Hematopoietic multipotent progenitor cell treated with erythropoietin and hydrocortisone succinate and interleukin-3 and kit ligand, for 17 days (in vitro differentiated cells): ENCODE results near the gene XPOT.
"Not testable (repeated sequence)": the region's sequence is repeated elsewhere in the genome, so short reads cannot be mapped to it uniquely, and the experiment has no call there.

Experiments used
- DNase-seq: peaks from one replicate; pipeline ENCODE4 v3.0.0-alpha.2; 2015; ENCODE audit warnings: low spot score

XPOT gene, protein sequence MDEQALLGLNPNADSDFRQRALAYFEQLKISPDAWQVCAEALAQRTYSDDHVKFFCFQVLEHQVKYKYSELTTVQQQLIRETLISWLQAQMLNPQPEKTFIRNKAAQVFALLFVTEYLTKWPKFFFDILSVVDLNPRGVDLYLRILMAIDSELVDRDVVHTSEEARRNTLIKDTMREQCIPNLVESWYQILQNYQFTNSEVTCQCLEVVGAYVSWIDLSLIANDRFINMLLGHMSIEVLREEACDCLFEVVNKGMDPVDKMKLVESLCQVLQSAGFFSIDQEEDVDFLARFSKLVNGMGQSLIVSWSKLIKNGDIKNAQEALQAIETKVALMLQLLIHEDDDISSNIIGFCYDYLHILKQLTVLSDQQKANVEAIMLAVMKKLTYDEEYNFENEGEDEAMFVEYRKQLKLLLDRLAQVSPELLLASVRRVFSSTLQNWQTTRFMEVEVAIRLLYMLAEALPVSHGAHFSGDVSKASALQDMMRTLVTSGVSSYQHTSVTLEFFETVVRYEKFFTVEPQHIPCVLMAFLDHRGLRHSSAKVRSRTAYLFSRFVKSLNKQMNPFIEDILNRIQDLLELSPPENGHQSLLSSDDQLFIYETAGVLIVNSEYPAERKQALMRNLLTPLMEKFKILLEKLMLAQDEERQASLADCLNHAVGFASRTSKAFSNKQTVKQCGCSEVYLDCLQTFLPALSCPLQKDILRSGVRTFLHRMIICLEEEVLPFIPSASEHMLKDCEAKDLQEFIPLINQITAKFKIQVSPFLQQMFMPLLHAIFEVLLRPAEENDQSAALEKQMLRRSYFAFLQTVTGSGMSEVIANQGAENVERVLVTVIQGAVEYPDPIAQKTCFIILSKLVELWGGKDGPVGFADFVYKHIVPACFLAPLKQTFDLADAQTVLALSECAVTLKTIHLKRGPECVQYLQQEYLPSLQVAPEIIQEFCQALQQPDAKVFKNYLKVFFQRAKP

DNA sequence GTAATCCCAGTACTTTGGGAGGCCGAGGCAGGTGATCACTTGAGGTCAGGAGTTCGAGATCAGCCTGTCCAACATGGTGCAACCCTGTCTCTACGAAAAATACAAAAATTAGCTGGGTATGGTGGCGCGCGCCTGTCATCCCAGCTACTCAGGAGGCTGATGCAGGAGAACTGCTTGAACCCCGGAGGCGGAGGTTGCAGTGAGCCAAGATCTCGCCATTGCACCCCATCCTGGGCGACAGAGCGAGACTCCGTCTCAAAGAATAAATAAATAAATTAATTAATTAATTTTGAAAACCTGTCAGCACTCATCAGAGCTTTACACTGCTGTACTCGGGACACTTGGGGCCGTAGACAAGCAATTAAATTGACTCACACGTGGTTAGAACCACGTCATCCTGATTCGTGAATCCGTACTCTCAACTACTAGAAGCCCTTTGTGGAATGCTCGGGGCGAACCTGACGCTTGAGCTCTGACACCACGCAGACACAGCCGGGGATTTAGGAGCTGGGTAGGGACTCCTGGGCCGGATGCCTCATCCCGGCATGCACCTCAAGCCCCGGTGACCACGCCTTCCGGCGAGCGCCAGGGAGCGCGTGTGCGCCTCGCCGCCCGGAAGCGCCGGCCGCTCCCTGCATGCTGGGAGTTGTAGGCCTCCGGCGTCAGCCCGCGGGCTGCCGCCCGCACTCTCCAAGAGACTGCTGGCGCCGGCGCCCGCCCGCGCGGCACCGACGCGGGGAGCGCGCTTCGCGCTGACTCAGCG lies at the start of gene XPOT:
Gene XPOT, plus strand, starts transcription at position 686 of the 763 bp plus-strand sequence. CDS start 5,644 bp downstream, outside the sequence.
- peak; percentile 94 for DNase-seq

DNA sequence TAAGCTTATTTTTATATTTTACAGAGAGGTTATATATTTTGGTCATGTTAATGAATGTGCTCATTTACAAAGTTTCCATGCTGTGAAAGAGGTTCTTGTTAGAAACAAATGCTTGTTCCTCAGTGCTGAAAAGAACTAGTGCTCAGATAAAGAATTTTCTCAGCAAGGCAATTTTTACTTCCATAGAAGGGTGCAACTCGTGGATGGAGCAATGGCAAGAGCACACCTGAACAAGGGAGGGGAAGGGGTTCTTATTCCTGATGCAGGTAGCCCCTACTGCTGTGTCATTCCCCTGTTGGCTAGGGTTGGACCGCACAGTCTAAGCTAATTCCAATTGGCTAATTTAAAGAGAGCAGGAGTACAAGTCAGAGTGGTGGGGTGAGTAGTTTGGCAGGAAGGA lies 48.0 kb upstream of the XPOT start:
- not testable (repeated sequence) for DNase-seq

DNA sequence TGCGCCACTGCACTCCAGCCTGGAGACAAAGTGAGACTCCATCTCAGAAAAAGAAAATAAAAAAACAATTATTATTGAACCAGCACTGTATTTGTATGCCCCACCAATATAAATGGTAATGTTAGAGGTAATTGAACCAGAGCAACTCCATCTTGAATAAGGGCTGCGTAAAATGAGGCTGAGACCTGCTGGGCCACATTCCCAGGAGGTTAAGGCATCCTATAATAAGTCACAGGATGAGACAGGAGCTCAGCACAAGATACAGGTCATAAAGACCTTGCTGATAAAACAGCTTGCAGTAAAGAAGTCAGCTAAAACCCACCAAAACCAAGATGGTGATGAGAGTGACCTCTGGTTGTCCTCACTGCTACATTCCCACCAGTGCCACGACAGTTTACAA lies 43.0 kb upstream of the XPOT start:
- not testable (repeated sequence) for DNase-seq

DNA sequence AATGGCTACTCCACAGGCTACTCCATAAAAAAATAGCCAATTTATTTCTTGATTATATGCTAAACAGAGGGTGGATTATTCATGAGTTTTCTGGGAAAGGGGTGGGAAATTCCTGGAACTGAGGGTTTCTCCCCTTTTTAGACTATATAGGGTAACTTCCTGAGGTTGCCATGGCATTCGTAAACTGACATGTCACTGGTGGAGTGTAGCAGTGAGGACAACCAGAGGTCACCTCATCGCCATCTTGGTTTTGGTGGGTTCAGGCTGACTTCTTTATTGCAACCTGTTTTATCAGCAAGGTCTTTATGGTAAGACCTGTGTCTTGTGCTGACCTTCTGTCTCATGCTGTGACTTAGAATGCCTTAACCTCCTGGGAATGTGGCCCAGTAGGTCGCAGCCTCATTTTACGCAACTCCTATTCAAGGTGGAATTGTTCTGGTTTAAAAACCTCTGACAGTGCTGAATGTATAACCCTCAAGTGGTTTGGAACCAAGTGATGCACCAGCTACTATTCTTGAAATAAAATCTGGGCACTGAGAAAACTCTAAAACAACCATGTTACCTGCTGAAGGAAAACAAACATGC lies 41.4 kb upstream of the XPOT start:
- no peak for DNase-seq

DNA sequence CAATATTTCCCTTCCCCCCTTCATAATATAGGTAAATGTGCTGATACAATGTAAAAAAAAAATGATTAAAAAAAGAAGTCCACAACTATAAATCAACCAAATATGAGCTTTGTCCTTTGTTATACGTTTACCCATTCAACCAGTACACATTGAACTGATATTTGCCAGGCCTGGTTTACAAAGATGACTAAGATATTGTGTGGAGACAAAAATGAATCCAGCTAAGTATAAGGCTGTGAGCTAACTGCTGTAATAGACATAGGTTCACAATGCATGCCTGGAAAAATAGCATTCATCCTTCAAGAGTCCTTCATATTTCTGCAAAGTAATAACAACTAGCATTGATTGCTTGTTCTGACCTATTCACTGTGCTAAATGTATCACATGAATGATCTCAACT lies 20.5 kb upstream of the XPOT start:
- DNase-seq, result no peak

DNA sequence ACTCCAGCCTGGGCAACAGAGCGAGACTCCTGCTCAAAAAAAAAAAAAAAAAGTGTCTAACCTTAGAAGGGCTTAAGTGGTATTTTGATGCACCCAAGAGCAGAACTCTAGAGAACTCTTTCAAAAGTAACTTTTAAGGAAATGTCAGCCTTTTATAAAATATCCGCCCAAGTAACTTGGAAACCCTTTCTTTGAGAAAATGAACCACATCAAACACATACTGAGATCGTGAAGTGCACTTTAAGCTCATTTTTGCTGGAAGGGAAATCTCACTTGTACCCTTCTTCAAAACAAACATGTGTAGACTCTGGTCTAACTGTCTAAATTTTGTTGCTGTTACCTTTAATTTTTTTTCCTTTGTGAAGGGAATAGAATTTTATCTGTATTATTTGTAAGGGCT lies 19.2 kb upstream of the XPOT start:
- DNase-seq, result no peak

DNA sequence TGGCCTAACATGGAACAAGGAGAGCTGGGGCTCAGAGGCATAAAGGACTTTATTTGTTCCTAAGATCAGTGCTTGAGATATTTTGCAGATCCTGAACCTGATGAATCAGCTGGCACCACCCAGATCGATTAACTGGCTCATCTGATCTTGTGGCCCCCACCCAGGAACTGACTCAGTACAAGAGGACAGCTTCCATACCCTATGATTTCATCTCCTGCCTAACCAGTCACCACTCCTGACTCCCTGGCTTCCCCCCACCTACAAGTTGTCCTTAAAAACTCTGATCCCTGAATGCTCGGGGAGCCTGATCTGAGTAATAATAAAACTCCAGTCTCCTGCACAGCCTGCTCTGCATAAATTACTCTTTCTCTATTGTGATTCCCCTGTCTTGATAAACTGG lies 18.7 kb upstream of the XPOT start:
- no peak for DNase-seq

DNA sequence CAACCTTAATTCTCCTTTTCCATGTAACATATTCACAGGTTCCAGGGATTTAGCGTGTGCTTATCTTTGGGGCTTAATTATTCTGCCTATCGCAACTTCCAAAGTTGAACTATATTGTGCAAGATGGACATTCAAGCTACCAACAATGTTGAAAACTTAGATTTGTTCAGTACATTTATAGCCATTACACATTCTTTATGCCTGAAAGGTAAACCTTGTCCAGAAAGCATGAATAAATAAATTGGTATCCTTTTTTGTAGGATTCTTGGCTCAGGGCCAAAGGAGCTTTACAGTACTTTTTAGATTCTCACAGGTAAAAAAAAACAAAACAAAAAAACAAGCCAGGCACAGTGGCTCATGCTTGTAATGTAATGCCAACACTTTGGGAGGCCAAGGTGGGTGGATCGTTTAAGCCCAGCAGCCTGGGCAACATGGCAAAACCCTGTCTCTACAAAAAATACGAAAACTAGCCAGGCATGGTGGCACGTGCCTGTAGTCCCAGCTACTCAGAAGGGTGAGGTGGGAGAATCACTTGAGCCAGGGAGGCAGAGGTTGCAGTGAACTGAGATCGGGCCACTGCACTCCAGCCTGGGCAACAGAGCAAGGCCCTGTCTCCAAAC lies 16.9 kb upstream of the XPOT start:
- no peak for DNase-seq

DNA sequence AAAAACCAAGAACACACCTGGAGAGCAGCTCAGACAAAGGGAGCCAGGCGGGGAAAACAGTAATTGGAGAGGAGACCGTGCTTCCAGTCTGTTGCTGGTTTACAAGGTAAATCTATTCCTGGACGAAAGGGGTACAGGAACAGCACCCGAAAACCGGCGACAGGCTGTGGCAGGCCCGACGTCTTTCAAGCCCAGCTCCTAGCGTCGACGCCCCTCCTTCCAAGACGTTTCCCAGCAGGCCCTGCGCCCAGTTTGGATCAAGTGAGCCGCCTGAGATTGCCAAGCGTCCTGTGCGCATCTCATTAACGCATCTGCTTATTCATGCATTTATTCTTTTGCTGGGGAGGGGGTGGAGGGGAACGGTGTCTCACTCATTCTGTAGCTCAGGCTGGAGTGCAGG lies 15.0 kb upstream of the XPOT start:
- DNase-seq, result no peak

DNA sequence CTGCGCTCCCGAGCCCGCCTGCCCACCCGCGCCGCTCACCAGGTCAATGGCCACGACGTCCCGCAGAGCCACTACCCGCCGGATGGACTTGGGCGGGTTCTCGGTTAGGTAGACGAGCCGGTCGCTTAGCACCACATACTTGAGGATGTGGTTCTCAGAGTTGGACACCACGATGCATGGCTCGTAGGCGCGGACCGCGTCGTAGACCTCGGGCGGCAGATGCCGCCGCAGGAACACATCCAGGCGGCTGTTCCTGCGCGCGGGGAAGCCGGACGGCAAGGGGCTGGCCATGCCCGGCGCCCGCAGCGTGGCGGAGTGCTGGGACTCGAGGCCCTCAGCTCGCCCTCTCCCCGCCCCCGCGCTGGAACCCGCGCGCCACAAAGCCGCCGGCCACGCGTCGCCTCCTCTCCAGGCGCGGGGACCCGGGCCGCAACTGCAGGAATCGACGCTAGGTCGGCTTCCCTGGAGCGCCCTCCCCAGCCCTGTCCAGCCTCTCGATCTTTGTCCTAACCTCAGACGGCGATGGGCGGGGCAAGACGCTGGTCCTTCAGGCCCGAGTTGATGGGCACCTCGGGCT lies 13.8 kb upstream of the XPOT start, which contains the start of gene C12orf56:
Gene C12orf56, minus strand, starts transcription at position 484 of the 577 bp plus-strand sequence. Its CDS starts 193 bp downstream, at position 291.
- DNase-seq, result no peak

DNA sequence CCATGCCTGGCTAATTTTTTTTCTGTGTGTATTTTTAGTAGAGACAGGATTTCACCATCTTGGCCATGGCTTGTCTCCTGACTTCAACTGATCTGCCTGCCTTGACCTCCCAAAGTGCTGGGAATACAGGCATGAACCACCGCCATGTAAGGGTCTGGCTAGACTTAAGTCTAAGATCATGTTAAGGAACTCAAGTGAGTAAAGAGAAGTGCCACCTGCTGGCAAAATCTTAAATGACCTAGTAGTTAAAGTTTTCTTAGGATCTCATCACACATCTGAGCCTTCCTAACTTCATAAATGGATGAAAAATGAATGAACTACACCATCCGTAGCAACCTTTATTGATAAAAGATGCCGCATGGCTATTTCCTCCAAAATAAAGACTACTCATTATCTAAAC lies 12.0 kb upstream of the XPOT start:
- no peak for DNase-seq

DNA sequence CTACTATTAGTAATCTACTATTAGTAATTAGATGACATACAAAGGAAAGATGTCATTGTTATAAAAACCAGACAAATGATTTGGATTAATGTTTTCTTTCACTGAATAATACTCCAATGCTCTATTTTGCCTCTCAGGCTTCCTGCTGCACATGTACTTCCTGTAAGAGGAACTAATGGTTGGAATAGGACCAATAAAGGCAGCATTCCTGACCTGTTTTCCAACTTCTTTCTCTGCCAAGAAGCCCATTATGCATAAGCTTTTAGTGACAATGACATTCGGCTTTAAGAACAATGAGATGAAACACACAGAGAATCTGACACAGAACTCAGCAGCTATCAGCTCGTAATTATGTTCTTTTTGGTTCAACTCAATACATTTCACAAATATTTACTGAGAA lies 8.5 kb upstream of the XPOT start:
- no peak for DNase-seq

DNA sequence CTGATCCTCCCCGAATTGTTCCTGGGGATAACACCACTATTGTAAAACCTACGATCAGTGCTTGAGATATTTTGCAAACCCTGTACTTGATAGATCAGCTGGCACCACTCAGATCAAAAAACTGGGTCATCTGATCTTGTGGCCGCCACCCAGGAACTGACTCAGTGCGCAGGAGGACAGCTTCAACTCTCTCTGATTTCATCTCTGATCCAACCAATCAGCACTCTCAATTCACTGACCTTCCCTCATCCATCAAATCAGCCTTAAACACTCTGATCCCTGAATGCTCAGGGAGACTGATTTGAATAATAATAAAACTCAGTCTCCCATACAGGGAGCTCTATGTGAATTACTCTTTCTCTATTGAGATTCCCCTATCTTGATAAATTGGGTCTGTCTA lies 4.2 kb upstream of the XPOT start:
- DNase-seq, result no peak

DNA sequence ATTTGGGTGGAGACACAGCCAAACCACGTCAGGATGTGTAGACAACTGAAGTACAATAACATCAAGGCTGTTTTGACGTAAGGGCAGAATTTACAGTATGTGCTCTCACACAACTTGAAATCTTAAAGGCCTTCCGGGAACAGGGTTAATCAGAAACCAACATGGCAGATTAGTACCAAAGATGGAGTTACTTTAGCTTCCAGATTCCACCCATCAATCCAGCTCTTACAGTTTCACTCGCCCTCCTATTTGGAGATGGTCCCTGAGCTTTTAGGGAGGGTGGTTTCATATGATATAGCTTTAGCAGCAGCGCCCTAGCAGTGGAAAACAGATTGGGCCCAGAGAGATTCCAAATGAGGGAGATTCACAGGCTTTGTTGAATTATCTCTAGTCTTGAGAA lies 2.0 kb upstream of the XPOT start:
- no peak for DNase-seq

DNA sequence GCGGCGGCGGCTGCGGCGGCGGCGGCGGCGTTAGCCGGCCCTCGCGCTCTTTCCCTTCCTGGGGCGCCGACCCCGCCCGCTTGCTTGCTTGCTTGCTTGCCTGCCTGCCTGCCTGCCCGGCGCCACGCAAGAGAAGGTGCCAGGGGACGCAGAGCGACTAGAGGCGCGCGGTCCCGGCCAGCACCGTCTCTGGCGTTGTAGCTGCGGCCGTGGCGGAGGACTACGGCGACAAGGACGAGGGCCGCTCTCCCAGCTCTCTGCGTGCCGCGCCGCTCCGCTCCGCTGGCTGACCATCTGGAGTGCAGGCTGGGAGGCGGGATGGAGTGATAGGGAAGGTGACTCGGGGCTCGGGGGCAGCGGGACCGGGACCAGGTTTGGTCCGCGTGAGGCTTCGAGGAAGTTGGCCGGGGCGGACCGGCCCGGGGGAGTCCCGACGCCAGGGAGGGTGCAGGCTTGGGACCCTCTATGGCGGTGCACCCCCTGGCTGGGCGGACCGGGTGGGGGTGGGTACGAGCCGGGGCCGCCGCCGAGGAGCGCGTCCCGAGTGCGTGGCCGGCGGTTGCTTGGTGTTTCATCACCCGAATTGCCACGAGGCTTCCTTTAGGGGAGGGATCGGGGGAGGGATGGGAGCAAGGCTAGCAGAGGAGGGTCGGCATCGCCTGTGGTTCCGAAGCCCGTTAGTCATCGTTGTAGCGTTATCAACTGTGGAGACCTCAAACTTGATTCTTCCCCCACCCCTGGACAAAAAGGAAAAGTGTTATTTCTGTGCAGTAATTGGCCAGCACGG lies 471 bp downstream of the XPOT start:
- DNase-seq, result peak; percentile 73

DNA sequence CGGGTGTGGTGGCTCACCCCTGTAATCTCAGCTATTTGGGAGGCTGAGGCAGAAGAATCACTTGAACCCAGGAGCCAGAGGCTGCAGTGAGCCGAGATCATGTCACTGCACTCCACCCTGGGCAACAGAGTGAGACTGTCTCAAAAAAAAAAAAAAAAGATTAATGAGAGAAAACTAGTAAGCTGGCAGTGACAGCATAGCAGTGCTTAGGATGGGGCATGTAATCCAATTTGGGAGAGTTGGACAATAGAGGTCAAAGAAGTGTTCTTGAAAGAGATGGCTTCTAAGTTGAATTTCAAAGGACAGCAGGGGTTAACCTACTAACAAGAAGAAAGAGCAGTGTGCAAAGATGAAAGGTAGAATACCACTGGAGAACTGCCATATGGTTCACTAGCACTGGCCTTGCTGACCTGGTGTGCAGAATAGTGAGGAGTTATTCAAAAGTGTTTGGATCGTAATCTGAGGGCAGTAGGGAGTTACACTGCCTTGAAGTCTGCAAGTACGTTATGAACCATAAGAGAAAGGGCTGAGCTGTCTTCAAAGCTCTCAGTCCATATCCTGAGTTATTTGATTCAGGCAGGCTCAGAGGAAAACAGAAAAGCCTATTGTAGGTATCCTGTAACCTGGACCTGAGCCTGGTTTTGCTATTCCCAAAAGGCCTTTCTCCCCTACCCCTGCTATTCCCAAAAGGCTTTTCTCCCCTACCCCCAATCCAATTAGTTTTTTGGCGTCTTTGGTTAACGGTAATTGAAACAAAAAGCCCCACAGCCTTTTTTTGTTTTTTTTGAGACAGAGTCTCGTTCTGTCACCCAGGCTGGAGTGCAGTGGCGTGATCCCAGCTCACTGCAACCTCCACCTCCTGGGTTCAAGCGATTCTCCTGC lies 3.4 kb downstream of the XPOT start:
- DNase-seq, result no peak

DNA sequence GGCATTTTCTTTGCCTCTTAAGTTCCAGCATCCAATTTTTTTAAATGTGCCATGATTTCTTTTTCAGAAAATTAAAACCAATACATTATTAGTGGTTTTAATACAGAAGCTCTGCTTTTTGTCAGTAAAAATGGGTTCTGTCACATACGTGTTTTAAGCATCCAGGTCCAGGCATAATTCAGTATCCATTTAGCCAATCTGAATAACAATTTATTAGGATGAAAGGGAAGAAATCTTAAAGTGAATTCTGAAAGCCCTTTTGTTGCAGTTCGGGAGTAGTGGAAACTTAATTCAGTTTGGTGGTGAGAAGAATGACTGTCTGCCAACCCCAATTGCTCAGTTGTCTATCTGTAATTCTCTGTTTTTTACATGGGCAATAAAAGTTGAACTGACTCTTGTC lies 7.2 kb downstream of the XPOT start:
- DNase-seq, result no peak

DNA sequence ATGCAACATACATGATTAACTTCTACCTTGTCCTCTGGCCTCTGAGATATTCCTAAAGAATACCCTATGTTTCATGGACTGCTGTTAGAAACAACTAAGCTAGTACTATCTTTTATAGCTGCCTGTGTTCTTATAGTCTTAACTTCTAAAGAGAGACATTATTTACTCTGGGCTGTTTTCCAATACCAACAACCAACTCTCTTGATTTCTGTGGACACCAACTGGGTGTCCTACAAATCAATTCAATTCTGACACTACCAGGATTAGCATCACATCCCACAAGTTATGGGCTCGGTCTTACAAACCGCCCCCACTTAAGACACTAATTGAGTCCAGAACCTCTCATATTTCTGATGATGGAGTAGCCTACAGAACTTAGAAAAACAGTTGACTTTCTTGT lies 8.3 kb downstream of the XPOT start:
- DNase-seq, result no peak

DNA sequence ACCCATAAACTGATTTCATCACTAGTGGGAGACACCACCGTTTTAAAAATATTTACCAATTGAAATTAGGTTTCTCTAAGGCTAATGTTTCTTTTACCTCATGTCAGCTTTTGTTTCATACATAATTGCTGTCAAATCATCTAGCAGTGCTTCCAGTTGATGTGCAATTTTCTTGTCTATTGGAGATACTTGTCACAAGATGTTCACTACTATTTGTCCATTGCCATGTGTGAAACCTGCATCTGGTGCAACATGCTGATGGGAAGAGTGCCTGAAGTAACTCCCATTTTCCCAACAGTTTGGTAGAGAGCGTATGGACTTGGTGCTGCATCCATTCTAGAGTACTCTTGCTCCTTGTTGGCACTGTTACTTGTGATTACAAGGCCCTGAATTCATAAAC lies 9.7 kb downstream of the XPOT start:
- no peak for DNase-seq
